ENCODE measurements around the gene CTNNBL1.

DNA sequence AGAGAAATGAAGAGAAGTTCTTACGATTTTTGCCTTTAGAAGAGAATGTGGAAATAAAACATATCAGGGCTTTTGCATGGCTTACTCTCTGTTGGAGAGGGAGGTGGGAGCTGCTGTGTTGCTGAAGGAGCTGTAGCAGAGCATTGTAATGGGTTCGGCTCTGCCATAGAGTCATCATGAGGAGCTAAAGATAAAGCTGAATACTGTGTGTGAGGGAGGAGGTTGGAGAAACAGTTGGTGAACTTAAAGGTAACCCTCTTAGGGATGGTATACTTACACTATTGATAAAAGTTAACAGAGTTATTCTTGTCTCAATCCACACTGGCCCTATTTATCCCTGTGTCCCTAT, 34.8 kb downstream of the CTNNBL1 start:
- TF ChIP-seq, protein P1, sequence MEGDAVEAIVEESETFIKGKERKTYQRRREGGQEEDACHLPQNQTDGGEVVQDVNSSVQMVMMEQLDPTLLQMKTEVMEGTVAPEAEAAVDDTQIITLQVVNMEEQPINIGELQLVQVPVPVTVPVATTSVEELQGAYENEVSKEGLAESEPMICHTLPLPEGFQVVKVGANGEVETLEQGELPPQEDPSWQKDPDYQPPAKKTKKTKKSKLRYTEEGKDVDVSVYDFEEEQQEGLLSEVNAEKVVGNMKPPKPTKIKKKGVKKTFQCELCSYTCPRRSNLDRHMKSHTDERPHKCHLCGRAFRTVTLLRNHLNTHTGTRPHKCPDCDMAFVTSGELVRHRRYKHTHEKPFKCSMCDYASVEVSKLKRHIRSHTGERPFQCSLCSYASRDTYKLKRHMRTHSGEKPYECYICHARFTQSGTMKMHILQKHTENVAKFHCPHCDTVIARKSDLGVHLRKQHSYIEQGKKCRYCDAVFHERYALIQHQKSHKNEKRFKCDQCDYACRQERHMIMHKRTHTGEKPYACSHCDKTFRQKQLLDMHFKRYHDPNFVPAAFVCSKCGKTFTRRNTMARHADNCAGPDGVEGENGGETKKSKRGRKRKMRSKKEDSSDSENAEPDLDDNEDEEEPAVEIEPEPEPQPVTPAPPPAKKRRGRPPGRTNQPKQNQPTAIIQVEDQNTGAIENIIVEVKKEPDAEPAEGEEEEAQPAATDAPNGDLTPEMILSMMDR (IDR thresholded peaks at IDR 0.05) = no peak
- no peak for TF ChIP-seq POLR2A (IDR thresholded peaks at IDR 0.05; ENCODE audit: low read depth)

Measured in esophagus muscularis mucosa (tissue), 3 donors.